Urothelium cell line (cell line): ENCODE data around the gene SCML1.

Experiments
- DNase-seq: peaks from one replicate; pipeline ENCODE4 v3.0.0; 2011; ENCODE audit warnings: low spot score, mixed read lengths
- FAIRE-seq: peaks from 2 replicates; lab custom pipeline; 2011; peaks lifted over from hg19 to GRCh38; lab: Jason Lieb, UNC

SCML1 gene

GRCh38 chrX:17788439-17788838 lies 51.1 kb downstream of the SCML1 start:
- DNase-seq (peak; percentile 42), FAIRE-seq (no peak)

- DNase-seq, result no peak
- no peak for FAIRE-seq
Measured at GRCh38 chrX:17788956-17789562, 51.8 kb downstream of the SCML1 start.

GRCh38 chrX:17792826-17793225 lies 55.5 kb downstream of the SCML1 start:
- FAIRE-seq (no peak), DNase-seq (no peak)

GRCh38 chrX:17798921-17799320 lies 61.6 kb downstream of the SCML1 start:
- no peak for FAIRE-seq
- no peak for DNase-seq

GRCh38 chrX:17801431-17801830 lies 64.1 kb downstream of the SCML1 start:
- FAIRE-seq (no peak), DNase-seq (no peak)

- FAIRE-seq (no peak), DNase-seq (no peak)
Measured at GRCh38 chrX:17802756-17803155, 65.5 kb downstream of the SCML1 start.

- FAIRE-seq (no peak), DNase-seq (no peak)
Measured at GRCh38 chrX:17803449-17803848, 66.2 kb downstream of the SCML1 start.
